Liver (tissue), 9 donors: ENCODE data around the gene LECT2. TPM values are rescaled to one million over a fixed set of nuclear protein-coding genes. Genes with fewer than 3 reads are reported as not detected.

ENCODE experiments used
- DNase-seq: peaks from one replicate; pipeline ENCODE4 v3.0.0-alpha.2; 2017; ENCODE audit warnings: low spot score
- H3K27ac ChIP-seq, 2 donors: one replicate each; pipeline ENCODE4 v1.7.0; 2013; ENCODE audit warnings: inconsistent platforms in 2 of 2, low read length in 2 of 2, control low read depth in 1 of 2, low read depth in 1 of 2, mild to moderate bottlenecking in 1 of 2
- H3K27me3 ChIP-seq, 4 donors: one replicate each; pipeline versions ENCODE4 v1.6.1 to v1.7.0; 2013; ENCODE audit warnings: low read length in 3 of 4, inconsistent platforms in 1 of 4, mild to moderate bottlenecking in 1 of 4, moderate library complexity in 1 of 4; ENCODE audit not compliant: control insufficient read depth in 4 of 4, insufficient read depth in 4 of 4
- H3K36me3 ChIP-seq, 4 donors: one replicate each; pipeline versions ENCODE4 v1.6.1 to v1.7.0; 2013; ENCODE audit warnings: low read length in 3 of 4, mild to moderate bottlenecking in 3 of 4, low read depth in 1 of 4, moderate library complexity in 1 of 4; ENCODE audit not compliant: control insufficient read depth in 4 of 4, insufficient read depth in 3 of 4
- H3K4me1 ChIP-seq, 4 donors: one replicate each; pipeline versions ENCODE4 v1.6.1 to v1.7.0; 2013; ENCODE audit warnings: low read length in 3 of 4, mild to moderate bottlenecking in 3 of 4, moderate library complexity in 1 of 4; ENCODE audit not compliant: control insufficient read depth in 4 of 4, insufficient read depth in 4 of 4
- H3K4me3 ChIP-seq, 3 donors: one replicate each; pipeline versions ENCODE4 v1.6.1 to v1.7.0; 2013; ENCODE audit warnings: low read length in 3 of 3, control low read depth in 1 of 3, low read depth in 1 of 3, mild to moderate bottlenecking in 1 of 3
- H3K9ac ChIP-seq, 2 donors: one replicate each; pipeline ENCODE4 v1.7.0; 2013; ENCODE audit warnings: low read length in 2 of 2, mild to moderate bottlenecking in 2 of 2, moderate library complexity in 2 of 2, control low read depth in 1 of 2, low read depth in 1 of 2
- H3K9me3 ChIP-seq, 4 donors: one replicate each; pipeline versions ENCODE4 v1.6.1 to v1.7.0; 2013; ENCODE audit warnings: low read length in 3 of 4; ENCODE audit not compliant: control insufficient read depth in 4 of 4
- ATF3 ChIP-seq: IDR thresholded peaks from 2 replicates; pipeline ENCODE4 v1.6.1; 2016; ENCODE audit warnings: antibody characterized with exemption
- FOXA2 ChIP-seq: IDR thresholded peaks from 2 replicates; pipeline ENCODE4 v1.6.1; 2016; ENCODE audit warnings: antibody characterized with exemption
- GABPA ChIP-seq, 2 donors: IDR thresholded peaks in 1 of 2; conservative IDR thresholded peaks in 1 of 2; 2 replicates each; pipeline ENCODE4 v1.6.1; 2016; ENCODE audit warnings: antibody characterized with exemption in 2 of 2, mild to moderate bottlenecking in 1 of 2, moderate library complexity in 1 of 2
- HNF4A ChIP-seq, 2 donors: conservative IDR thresholded peaks; 2 replicates each; pipeline ENCODE4 v1.6.1; 2016; ENCODE audit warnings: antibody characterized with exemption in 2 of 2, mild to moderate bottlenecking in 2 of 2
- MAX ChIP-seq: IDR thresholded peaks from 2 replicates; pipeline ENCODE4 v1.6.1; 2016; ENCODE audit warnings: antibody characterized with exemption
- NR2F2 ChIP-seq: IDR thresholded peaks from 2 replicates; pipeline ENCODE4 v1.6.1; 2016; ENCODE audit warnings: antibody characterized with exemption
- RAD21 ChIP-seq, 2 donors: IDR thresholded peaks; 2 replicates each; pipeline ENCODE4 v1.6.1; 2016; ENCODE audit warnings: antibody characterized with exemption in 2 of 2, mild to moderate bottlenecking in 2 of 2
- REST ChIP-seq: IDR thresholded peaks from 2 replicates; pipeline ENCODE4 v1.6.1; 2016; ENCODE audit warnings: antibody characterized with exemption, mild to moderate bottlenecking
- RXRA ChIP-seq, 2 donors: IDR thresholded peaks; 2 replicates each; pipeline ENCODE4 v1.6.1; 2017 to 2018; ENCODE audit warnings: antibody characterized with exemption in 2 of 2, mild to moderate bottlenecking in 1 of 2
- SP1 ChIP-seq: IDR thresholded peaks from 2 replicates; pipeline ENCODE4 v1.6.1; 2018; ENCODE audit warnings: antibody characterized with exemption, mild to moderate bottlenecking
- YY1 ChIP-seq: IDR thresholded peaks from 2 replicates; pipeline ENCODE4 v1.6.1; 2016; ENCODE audit warnings: antibody characterized with exemption, mild to moderate bottlenecking
- ZBTB33 ChIP-seq: IDR thresholded peaks from 2 replicates; pipeline ENCODE4 v1.6.1; 2016; ENCODE audit warnings: antibody characterized with exemption
- WGBS: extraction: QIAGEN DNeasy Blood & Tissue Kit; methylation state at CpG from one replicate; pipeline ENCODE4 v1.1.7; 2013; 5-methylcytosine and 5-hydroxymethylcytosine counted together
- polyA plus RNA-seq, 2 donors: library from polyadenylated mRNA; stranded (reverse) in 1 of 2; unstranded in 1 of 2; fragments of 200-250 nt in 1 of 2; fragments of >200 nt in 1 of 2; fragmentation: Nextera tagmentation in 1 of 2; extraction: Ambion mirVana in 1 of 2; gene quantifications; one replicate each; pipeline versions ENCODE4 v1.2.1 to v1.2.3, GENCODE V29; 2013 to 2015
- total RNA-seq, 2 donors: library from RNA; depleted of rRNA; stranded (reverse); fragments of >200 nt; gene quantifications; one replicate each; pipeline ENCODE4 v1.2.3, GENCODE V29; 2014
- TF ChIP-seq, protein P1 (sequence below): fragments of 150-350 bp; IDR thresholded peaks from 2 replicates; pipeline ENCODE4 v1.5.1; 2017; ENCODE audit warnings: improper control_type of control experiment, low read depth, low read length; ENCODE audit not compliant: missing input control
- donor health status: healthy.
- donor health status: healthy.
- donor health status: healthy.
- donor health status: healthy.
- donor health status: healthy.

Gene LECT2
- total and polyA plus RNA-seq, 4 donors: 27.4 to 93.8 (median 81.1) TPM

GRCh38 chr5:135976216-135976615 lies 21.4 kb upstream of the LECT2 start:
- 68% methylated on average over 7 of the region's 7 CpGs for WGBS
- Histone ChIP-seq H3K4me3 (no peak overlapping the region), H3K27me3 (no peaks in the 10 kb centered on the region), H3K27ac (peak overlapping the region; percentile 89 to 98), H3K36me3 (no peaks in the 10 kb centered on the region), H3K9me3 (no peaks in the 10 kb centered on the region), H3K4me1 (peaks cover 13 to 61% (median 41%) of the 10 kb centered on the region in 4 donors), H3K9ac (no peak overlapping the region)
- DNase-seq: no peak
- no peak for TF ChIP-seq ATF3
- peak in 1 of 2 donors; percentile 43 for TF ChIP-seq RXRA (IDR thresholded peaks at IDR 0.05)
- TF ChIP-seq NR2F2: no peak
- peak; percentile 44 for TF ChIP-seq SP1
- peak; percentile 34 to 39 for TF ChIP-seq HNF4A (conservative IDR thresholded peaks at IDR 0.05)
- TF ChIP-seq ZBTB33: no peak
- peak in 1 of 2 donors; percentile 26 for TF ChIP-seq RAD21 (IDR thresholded peaks at IDR 0.05)
- no peak for TF ChIP-seq FOXA2

DNA sequence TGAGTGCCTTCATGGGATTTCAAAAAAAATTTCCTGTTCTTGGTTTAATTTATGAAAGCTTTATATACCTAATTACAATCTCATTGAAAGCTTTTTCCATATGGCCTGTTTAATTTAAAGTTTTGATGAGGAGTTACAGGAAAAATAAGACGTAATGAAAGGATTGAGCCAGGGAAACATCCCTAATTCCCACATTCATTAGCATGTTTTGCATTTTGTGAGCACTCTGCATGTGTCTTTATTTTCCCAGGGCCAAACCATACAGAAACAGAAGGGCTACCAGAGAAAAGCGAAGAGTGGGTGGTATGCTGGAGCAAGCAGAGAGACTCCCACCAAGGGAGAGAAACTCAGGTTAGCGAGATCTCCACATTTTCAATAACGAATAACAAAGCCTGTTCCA lies 20.3 kb upstream of the LECT2 start:
- H3K27me3 ChIP-seq: no peaks in the 10 kb centered on the region
- no peak for DNase-seq
- H3K9ac ChIP-seq: no peak overlapping the region
- TF ChIP-seq REST (no peak), ATF3 (no peak), SP1 (no peak), GABPA (IDR thresholded peaks at IDR 0.05 in 1 of 2, conservative IDR thresholded peaks at IDR 0.05 in 1 of 2) (no peak), MAX (no peak), RAD21 (IDR thresholded peaks at IDR 0.05) (no peak), FOXA2 (no peak), YY1 (no peak)
- TF ChIP-seq, protein P1, sequence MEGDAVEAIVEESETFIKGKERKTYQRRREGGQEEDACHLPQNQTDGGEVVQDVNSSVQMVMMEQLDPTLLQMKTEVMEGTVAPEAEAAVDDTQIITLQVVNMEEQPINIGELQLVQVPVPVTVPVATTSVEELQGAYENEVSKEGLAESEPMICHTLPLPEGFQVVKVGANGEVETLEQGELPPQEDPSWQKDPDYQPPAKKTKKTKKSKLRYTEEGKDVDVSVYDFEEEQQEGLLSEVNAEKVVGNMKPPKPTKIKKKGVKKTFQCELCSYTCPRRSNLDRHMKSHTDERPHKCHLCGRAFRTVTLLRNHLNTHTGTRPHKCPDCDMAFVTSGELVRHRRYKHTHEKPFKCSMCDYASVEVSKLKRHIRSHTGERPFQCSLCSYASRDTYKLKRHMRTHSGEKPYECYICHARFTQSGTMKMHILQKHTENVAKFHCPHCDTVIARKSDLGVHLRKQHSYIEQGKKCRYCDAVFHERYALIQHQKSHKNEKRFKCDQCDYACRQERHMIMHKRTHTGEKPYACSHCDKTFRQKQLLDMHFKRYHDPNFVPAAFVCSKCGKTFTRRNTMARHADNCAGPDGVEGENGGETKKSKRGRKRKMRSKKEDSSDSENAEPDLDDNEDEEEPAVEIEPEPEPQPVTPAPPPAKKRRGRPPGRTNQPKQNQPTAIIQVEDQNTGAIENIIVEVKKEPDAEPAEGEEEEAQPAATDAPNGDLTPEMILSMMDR: no peak
- H3K9me3 ChIP-seq: no peaks in the 10 kb centered on the region
- H3K4me1 ChIP-seq: peaks cover 11 to 57% (median 39%) of the 10 kb centered on the region in 4 donors
- 95% methylated on average over 4 of the region's 4 CpGs for WGBS
- H3K27ac ChIP-seq: peak overlapping the region; percentile 89 to 98
- H3K4me3 ChIP-seq: no peak overlapping the region
- no peaks in the 10 kb centered on the region for H3K36me3 ChIP-seq
